Measurements from ENCODE around the gene ABR. TPM values are rescaled to one million over a fixed set of nuclear protein-coding genes. Genes with fewer than 3 reads are reported as not detected.
"Not testable (repeated sequence)": the region's sequence is repeated elsewhere in the genome, so short reads cannot be mapped to it uniquely, and the experiment has no call there.

Gene ABR
- total RNA-seq, 1 donor from 2014 or later = 66.7 TPM

- H3K27ac Mint-ChIP-seq; H3K4me3 Mint-ChIP-seq; DNase-seq (ENCODE audit: low spot score); H3K4me1 Mint-ChIP-seq (ENCODE audit: low read depth); H3K27me3 Mint-ChIP-seq (ENCODE audit: insufficient read depth); intact Hi-C loops (cut with micrococcal nuclease); H3K9me3 Mint-ChIP-seq: not testable (repeated sequence)
- peaks cover 10% of the 10 kb centered on the region for H3K36me3 Mint-ChIP-seq (ENCODE audit: low read depth)
These were observed 131.2 kb downstream of the ABR start for GRCh38 chr17:1048516-1049115.

GRCh38 chr17:1047879-1048470 lies 131.8 kb downstream of the ABR start:
- peaks cover 10% of the 10 kb centered on the region for H3K36me3 Mint-ChIP-seq (ENCODE audit: low read depth)
- H3K9me3 Mint-ChIP-seq = no peaks in the 10 kb centered on the region
- H3K4me3 Mint-ChIP-seq = no peak overlapping the region
- H3K27ac Mint-ChIP-seq = no peak overlapping the region
- no peaks in the 10 kb centered on the region for H3K4me1 Mint-ChIP-seq (ENCODE audit: low read depth)
- no peak for DNase-seq (ENCODE audit: low spot score)
- intact Hi-C loops (cut with micrococcal nuclease) = no loop called here
- no peaks in the 10 kb centered on the region for H3K27me3 Mint-ChIP-seq (ENCODE audit: insufficient read depth)

- H3K27me3 Mint-ChIP-seq (ENCODE audit: insufficient read depth) = no peaks in the 10 kb centered on the region
- peaks cover 15% of the 10 kb centered on the region for H3K36me3 Mint-ChIP-seq (ENCODE audit: low read depth)
- intact Hi-C loops (cut with micrococcal nuclease) = no loop called here
- H3K9me3 Mint-ChIP-seq = no peaks in the 10 kb centered on the region
- H3K4me3 Mint-ChIP-seq = no peak overlapping the region
- no peaks in the 10 kb centered on the region for H3K4me1 Mint-ChIP-seq (ENCODE audit: low read depth)
- no peak overlapping the region for H3K27ac Mint-ChIP-seq
- no peak for DNase-seq (ENCODE audit: low spot score)
These were observed 132.5 kb downstream of the ABR start for GRCh38 chr17:1047177-1047878.

- no peak overlapping the region for H3K4me3 Mint-ChIP-seq
These were observed 134.3 kb downstream of the ABR start for GRCh38 chr17:1045456-1045855.

GRCh38 chr17:1044387-1045009 lies 135.3 kb downstream of the ABR start:
- DNase-seq (ENCODE audit: low spot score); H3K4me3 Mint-ChIP-seq; H3K4me1 Mint-ChIP-seq (ENCODE audit: low read depth); H3K27ac Mint-ChIP-seq; H3K27me3 Mint-ChIP-seq (ENCODE audit: insufficient read depth); intact Hi-C loops (cut with micrococcal nuclease); H3K9me3 Mint-ChIP-seq: not testable (repeated sequence)
- H3K36me3 Mint-ChIP-seq (ENCODE audit: low read depth) = peaks cover 18% of the 10 kb centered on the region

More at GRCh38 chr17:1045456-1045855, 134.3 kb downstream of the ABR start:
- intact Hi-C loops (cut with micrococcal nuclease) = no loop called here
- Mint-ChIP-seq H3K9me3 (no peaks in the 10 kb centered on the region), H3K27me3 (ENCODE audit: insufficient read depth) (no peaks in the 10 kb centered on the region), H3K36me3 (ENCODE audit: low read depth) (peaks cover 18% of the 10 kb centered on the region), H3K27ac (no peak overlapping the region), H3K4me1 (ENCODE audit: low read depth) (no peaks in the 10 kb centered on the region)
- DNase-seq (ENCODE audit: low spot score) = no peak

- Mint-ChIP-seq H3K4me1 (ENCODE audit: low read depth) (no peaks in the 10 kb centered on the region), H3K36me3 (ENCODE audit: low read depth) (peaks cover 16% of the 10 kb centered on the region), H3K4me3 (no peak overlapping the region), H3K27ac (no peak overlapping the region), H3K27me3 (ENCODE audit: insufficient read depth) (no peaks in the 10 kb centered on the region), H3K9me3 (no peaks in the 10 kb centered on the region)
- no peak for DNase-seq (ENCODE audit: low spot score)
- intact Hi-C loops (cut with micrococcal nuclease) = no loop called here
These were observed 136.1 kb downstream of the ABR start for GRCh38 chr17:1043601-1044251.

GRCh38 chr17:1042486-1042885 lies 137.3 kb downstream of the ABR start:
- no peaks in the 10 kb centered on the region for H3K27me3 Mint-ChIP-seq (ENCODE audit: insufficient read depth)
- no peak overlapping the region for H3K4me3 Mint-ChIP-seq
- no peaks in the 10 kb centered on the region for H3K4me1 Mint-ChIP-seq (ENCODE audit: low read depth)
- DNase-seq (ENCODE audit: low spot score) = no peak
- no peaks in the 10 kb centered on the region for H3K9me3 Mint-ChIP-seq
- peaks cover 16% of the 10 kb centered on the region for H3K36me3 Mint-ChIP-seq (ENCODE audit: low read depth)
- intact Hi-C loops (cut with micrococcal nuclease) = no loop called here
- no peak overlapping the region for H3K27ac Mint-ChIP-seq

GRCh38 chr17:1041746-1042145 lies 138.0 kb downstream of the ABR start:
- intact Hi-C loops (cut with micrococcal nuclease) = no loop called here
- no peaks in the 10 kb centered on the region for H3K4me1 Mint-ChIP-seq (ENCODE audit: low read depth)
- H3K27me3 Mint-ChIP-seq (ENCODE audit: insufficient read depth) = no peaks in the 10 kb centered on the region
- no peak overlapping the region for H3K4me3 Mint-ChIP-seq
- no peak for DNase-seq (ENCODE audit: low spot score)
- H3K9me3 Mint-ChIP-seq = no peaks in the 10 kb centered on the region
- no peak overlapping the region for H3K27ac Mint-ChIP-seq
- H3K36me3 Mint-ChIP-seq (ENCODE audit: low read depth) = peaks cover 16% of the 10 kb centered on the region

GRCh38 chr17:1040216-1040600 lies 139.6 kb downstream of the ABR start:
- Mint-ChIP-seq H3K4me3 (no peak overlapping the region), H3K4me1 (ENCODE audit: low read depth) (no peaks in the 10 kb centered on the region), H3K27ac (no peak overlapping the region), H3K27me3 (ENCODE audit: insufficient read depth) (no peaks in the 10 kb centered on the region), H3K36me3 (ENCODE audit: low read depth) (peaks cover 14% of the 10 kb centered on the region), H3K9me3 (no peaks in the 10 kb centered on the region)
- DNase-seq (ENCODE audit: low spot score) = no peak
- intact Hi-C loops (cut with micrococcal nuclease) = no loop called here

GRCh38 chr17:1039511-1040215 lies 140.1 kb downstream of the ABR start:
- no peaks in the 10 kb centered on the region for H3K4me1 Mint-ChIP-seq (ENCODE audit: low read depth)
- DNase-seq (ENCODE audit: low spot score) = no peak
- peaks cover 12% of the 10 kb centered on the region for H3K36me3 Mint-ChIP-seq (ENCODE audit: low read depth)
- intact Hi-C loops (cut with micrococcal nuclease) = no loop called here
- no peaks in the 10 kb centered on the region for H3K9me3 Mint-ChIP-seq
- H3K27me3 Mint-ChIP-seq (ENCODE audit: insufficient read depth) = no peaks in the 10 kb centered on the region
- no peak overlapping the region for H3K4me3 Mint-ChIP-seq
- H3K27ac Mint-ChIP-seq = no peak overlapping the region

GRCh38 chr17:1039123-1039507 lies 140.7 kb downstream of the ABR start:
- no peak overlapping the region for H3K4me3 Mint-ChIP-seq
- intact Hi-C loops (cut with micrococcal nuclease) = no loop called here
- no peaks in the 10 kb centered on the region for H3K9me3 Mint-ChIP-seq
- H3K4me1 Mint-ChIP-seq (ENCODE audit: low read depth) = no peaks in the 10 kb centered on the region
- H3K27me3 Mint-ChIP-seq (ENCODE audit: insufficient read depth) = no peaks in the 10 kb centered on the region
- no peak overlapping the region for H3K27ac Mint-ChIP-seq
- no peak for DNase-seq (ENCODE audit: low spot score)
- H3K36me3 Mint-ChIP-seq (ENCODE audit: low read depth) = peaks cover 11% of the 10 kb centered on the region

- no peak overlapping the region for H3K4me3 Mint-ChIP-seq
- H3K27me3 Mint-ChIP-seq (ENCODE audit: insufficient read depth) = no peaks in the 10 kb centered on the region
- no peak for DNase-seq (ENCODE audit: low spot score)
- peaks cover 11% of the 10 kb centered on the region for H3K36me3 Mint-ChIP-seq (ENCODE audit: low read depth)
- H3K9me3 Mint-ChIP-seq = no peaks in the 10 kb centered on the region
- intact Hi-C loops (cut with micrococcal nuclease) = no loop called here
- H3K27ac Mint-ChIP-seq = no peak overlapping the region
- H3K4me1 Mint-ChIP-seq (ENCODE audit: low read depth) = no peaks in the 10 kb centered on the region
These were observed 141.2 kb downstream of the ABR start for GRCh38 chr17:1038459-1039122.
